HG03460 (cell line): Measurements from ENCODE around the gene ANKRD28.

ENCODE experiments used
- ATAC-seq: cut with Tn5 transposase; IDR thresholded peaks from one replicate; pipeline ENCODE4 v1.9.1; 2021; ENCODE audit not compliant: unreplicated experiment

ANKRD28 gene

DNA sequence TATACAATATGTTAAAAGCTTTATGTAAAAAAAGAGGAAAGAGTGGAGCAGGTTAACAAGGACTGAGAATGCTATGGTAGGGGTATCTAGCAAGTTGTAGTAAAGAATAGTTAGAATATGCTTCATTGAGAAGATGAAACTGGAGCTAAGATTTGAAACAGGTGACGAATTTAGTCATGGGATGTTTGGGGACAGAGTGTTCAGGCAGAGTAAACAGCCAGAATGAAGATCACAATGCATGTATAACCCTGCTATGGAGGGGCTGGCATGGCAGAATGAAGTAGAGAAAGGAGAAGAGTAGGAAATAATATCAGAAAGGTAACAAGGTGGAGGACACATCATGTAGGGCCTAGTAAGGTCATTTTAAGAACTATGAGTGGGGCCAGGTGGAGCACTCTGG, 124.2 kb downstream of the ANKRD28 start:
- ATAC-seq, result no peak

DNA sequence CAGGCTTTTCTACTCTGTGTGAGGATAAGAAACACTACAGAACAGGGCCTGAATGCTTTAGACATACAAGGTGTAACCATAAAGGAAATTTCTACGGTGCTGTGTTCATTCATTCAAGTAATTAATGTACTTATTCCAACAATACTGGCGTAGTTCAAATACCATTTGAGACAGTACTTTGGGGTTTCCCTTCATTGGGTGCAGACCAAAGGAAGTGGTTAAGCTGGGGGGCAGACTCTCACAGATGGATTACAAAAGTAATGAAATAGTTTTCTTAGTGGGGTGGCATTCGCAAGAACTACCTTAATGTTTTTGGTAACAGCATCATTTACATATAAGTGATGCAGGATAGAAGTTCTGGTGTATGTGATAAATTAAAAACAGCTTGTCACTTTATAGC, 130.3 kb downstream of the ANKRD28 start:
- ATAC-seq, result no peak

DNA sequence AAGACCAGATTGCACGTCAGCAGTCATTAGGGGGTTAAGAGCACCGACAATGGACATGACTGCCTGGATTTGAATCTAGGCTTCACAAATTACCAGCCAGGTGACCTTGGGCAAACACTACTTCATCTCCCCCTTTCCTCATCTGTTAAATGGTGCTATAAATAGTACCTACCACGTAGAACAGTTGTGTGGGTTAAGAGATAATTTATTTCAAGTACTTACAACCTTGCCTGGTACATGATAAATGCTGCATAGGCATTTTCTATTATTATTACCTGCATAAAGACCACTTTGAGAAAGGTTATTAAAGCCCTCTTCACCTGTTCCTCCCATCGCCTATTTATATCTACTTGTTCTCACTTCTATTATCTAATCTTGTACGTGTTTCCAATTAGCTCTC, 131.5 kb downstream of the ANKRD28 start:
- ATAC-seq, result no peak

DNA sequence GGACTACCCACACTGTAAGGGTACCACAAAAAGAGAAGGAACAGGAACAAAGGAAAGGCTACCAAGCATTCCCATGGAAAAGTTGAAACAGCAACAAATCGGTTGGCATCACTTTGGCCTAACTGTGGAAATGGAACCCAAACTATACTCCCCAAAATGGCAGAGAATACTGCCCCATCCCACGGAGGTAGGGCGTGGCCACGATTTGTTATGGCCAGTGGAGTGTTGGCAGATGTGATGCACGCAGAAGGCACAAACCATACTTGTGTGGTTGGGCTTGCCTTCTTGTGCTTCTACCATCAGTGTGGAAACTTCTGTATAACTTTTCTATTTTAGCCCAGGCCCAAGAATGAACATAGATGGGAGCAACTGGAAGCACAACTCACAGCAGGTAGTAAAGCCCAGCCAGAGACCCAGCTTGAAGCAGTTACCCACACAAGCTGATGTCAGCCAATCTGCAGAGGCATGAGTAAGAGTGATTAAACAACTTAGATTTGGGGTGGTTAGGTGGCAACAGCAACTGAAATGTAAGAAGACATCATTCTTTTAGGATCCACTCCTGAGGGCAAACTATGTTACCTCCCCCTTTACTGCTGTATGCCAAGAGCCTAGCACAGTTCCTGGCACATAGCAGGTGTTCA, 132.1 kb downstream of the ANKRD28 start:
- no peak for ATAC-seq

DNA sequence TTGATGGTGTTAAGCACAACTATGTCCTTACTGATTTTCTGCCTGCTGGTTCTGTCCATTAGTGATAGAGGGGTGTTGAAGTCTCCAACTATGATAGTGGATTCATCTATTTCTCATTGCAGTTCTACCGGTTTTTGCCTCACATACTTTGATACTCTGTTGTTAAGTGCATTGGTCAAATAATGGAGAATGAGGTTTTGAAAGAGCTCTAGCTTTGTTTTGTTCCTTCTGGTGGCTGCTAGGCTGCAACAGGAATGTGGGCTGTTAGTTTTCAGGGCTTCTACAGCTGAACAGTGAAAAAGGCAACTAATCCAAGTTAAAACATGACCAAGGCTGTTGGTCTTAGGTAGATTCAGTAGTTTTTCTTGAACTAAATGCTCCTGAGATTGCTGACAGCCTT, 133.6 kb downstream of the ANKRD28 start:
- ATAC-seq, result no peak

DNA sequence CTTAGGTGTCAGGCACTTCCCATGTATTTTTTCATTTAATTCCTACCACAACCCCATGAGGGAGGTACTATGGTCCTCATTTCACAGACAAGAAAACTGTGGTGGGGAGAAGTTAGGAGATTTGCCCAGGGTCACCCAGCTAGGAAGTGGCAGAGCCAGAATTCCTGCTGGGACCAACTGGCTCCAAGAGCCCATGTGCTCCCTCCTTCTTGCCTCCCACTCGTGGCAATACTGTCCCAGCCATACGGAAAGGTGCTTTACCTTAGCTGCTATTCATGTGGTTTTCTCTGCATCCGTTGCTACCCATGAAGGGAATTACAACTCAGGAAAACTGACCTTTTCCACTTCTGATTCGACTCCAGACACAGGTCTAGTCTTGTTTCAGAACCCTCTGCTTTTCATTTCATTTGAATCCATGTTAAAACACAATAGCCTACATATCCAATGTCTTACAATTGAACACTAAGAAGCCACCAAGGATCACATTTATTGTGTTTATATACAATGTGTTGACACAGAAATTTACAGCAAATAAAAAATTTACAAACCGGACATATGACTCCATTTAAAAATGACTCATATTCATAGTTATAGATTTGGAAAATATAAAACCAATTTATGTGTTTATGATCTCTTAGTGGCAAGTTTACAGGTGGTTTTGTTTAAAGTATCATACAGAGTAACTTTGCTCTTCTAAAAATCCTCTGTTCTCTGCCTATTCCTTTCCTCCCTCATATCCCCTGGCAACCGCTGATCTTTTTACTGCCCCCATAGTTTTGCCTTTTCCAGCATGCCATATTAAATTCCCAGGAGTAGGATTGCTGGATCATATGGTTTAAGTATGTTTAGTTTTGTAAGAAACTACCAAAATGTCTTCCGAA, 137.5 kb downstream of the ANKRD28 start:
- no peak for ATAC-seq

DNA sequence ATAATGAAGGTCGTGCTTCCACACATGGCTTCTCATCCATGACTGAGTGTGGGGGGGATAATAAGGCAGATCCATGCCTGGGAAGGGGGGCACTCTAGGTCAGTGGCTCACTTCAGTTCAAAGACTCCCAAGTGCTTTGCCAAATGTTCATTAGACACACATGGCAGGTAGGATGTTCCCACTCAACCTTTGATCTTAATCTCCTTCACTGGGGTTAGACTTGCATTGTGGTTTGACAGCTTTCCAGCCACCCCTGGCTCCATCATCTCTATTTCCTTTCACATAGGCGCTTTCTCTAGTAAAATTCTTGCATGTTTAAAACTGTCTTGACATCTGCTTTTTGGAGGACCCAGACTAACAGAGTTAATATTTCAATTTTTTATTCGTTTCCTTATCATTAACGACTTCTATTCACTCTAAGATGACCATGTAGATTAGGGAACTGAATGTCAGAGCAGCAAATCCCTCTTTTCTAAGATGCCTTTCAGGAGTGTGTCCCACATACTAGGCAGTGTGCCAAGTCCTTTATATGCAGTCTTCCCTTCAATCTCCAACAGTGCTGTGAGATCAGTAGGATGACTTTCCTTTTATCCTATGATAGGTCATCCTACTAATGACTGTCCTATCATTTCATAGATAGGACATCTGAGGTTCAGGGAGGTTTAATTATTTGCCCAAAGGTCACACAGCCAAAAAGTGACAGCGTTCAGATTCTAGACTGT, 138.4 kb downstream of the ANKRD28 start:
- ATAC-seq, result no peak

DNA sequence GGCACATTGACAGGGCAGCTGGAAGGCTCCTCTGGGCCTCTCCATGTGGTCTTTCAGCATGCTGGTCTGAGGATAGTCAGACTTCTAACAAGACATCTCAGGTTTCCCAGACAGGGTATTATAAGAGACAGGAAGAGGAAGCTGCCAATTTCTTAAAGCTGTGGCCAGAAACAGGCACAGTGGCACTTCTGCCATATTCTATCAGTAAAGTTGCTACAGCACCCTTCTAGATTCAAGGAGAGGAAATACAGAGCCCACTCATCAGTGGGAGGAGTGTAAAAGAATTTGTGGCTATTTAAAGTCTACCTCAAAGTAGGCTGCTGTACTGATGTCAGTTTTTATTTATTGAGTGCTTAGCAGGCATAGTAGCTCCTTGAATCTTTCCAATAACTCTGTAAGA, 140.8 kb downstream of the ANKRD28 start:
- ATAC-seq, result no peak

DNA sequence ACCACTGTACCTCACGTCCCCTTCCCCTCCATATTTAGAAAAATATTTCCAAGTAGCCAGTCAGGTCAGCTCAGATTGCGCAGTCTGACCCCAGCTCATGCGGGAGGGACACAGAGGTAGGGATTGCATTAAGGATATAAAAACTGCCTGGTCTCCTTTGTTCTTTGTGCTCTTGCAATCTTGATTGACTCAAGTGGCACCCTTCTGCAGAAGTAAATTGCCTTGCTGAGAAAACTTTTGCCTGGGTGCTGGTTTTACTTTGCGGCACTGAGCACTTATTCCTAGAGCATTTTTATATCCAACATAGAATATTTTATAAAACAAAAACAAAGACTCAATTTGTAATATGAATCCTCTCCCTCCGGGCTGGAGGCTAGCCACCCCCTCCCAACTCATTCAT, 141.4 kb downstream of the ANKRD28 start:
- ATAC-seq, result no peak

DNA sequence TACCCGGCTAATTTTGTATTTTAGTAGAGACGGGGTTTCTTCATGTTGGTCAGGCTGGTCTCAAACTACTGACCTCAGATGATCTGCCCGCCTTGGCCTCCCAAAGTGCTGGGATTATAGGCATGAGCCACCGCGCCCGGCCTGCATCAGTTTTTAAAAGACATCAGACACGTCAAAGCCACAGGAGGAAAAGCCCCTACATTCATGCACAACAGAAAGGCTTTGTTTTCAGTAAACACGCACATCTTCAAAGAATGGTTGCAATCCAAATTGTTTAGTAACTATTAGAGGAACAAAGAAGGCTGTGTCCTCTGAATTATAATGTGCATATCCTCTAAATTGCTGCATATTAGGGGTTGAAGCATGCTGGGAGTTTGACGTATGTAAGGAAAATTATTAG, 142.9 kb downstream of the ANKRD28 start:
- ATAC-seq, result no peak

DNA sequence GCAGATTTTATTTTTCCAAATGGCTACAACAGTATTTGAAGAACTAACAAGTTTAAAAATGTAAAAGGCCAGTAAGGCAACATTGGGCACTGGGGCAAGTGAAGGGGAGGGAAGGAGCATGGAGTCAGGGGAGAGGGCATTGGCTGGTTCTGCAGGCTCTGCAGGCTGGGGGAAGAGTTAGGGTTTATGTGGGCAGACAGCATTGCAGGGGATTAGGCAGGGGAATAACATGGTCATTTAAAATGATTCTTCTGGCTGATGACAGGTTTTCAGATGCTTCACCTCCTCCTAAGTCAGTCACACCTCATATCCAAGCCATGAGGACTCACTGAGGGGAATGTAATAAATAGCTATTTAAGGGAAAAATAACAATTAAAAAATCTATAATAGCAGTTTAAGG, 143.7 kb downstream of the ANKRD28 start:
- no peak for ATAC-seq

DNA sequence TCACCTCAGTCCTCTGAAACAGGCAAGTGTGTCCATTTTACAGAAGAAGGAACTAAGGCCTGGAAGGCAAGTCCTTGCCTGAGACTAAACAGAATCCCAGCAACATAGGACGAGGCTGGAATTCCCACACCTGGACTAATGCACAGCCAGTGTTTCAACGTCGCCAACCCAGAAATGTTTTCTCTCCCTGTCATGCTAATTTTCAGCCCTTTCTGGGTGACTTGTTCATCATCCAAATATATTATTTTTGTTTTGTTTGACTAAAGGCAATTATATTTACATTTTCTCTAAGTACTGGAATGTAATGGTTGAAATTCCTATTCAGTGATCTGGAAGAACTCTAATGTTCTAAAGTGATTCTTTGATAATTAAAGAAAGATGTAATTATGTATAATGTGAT, 144.5 kb downstream of the ANKRD28 start:
- ATAC-seq, result no peak

DNA sequence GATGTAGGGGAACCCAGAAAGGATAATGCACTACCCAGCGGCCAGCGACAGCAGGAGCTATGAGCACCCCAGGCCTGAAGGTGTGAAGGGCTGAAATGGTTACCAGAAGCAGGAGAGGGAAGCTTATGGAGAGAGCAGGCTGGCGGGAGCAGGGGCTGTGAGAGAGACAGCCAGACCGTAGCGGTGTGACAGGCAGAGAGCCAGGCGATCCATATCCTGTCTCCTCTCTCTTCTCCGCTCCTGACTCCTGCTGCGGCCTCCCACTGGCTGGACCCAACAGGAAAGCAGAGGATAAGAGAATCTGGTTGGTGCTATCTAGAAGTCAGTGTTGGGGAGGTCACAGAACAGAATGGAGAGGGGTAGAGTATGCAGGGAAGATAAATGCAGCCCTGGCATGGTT, 146.4 kb downstream of the ANKRD28 start:
- ATAC-seq, result no peak

DNA sequence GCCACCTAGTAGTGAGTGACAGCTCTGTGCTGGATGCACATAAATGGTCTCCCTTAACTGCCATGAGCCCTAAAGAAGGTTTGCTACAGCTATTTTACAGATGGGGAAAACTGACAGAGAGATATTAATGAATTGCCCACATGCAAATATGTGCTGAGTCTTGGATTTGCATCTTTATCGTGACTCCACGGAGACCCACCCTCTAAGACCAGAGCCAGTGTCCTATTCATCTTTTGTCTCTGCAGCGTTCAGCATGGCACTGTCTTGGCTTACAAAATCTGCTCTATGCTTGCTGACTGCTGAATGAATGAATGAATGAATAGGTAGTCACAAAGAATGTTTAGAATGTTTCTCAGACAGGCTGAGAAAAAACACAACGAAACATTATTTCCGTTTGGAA, 147.9 kb downstream of the ANKRD28 start:
- no peak for ATAC-seq

DNA sequence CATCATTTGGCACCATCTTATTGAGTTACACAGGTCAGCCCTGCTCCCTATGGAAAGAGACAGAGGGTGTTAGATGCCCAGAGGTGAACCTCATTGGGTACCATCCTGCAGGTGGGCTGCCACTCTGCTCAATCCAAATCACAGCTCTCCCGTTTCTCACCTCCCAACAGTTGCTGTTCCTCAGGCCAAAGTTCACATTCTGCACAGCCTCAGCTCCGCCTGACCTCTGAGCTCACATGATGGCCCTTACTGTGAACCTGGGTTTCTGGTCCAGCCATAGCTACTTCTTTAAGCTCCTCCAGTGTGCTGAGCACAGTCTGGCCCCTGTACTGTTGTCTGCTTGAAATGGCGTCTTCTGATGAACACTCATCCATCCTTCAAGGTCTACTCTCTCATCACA, 148.4 kb downstream of the ANKRD28 start:
- no peak for ATAC-seq

DNA sequence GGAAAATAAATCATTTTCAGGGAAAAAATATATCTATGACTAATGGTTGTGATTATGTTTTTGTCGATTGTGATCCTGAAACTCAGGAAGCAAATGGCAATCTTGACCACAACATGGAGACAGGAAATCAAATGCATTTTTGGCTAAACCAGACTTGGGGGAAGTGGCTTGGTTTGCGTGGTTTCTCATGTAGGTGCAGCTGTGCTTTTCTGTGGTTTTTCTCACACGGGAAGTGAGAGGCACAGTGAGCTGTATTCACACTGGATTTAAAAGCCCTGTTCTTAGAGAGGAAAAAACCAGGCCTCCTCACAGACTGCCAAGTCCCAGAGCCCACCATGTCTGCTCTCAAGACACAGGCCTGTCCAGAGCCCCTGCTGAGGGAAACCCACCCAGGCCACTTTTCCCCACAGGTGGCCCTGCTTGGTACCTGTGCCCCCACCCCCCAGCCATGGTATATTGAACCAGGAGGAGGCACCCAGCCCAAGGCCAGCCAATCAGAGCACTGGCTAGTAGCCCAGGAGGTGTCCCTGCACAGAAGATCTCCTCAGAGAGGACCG, 150.1 kb downstream of the ANKRD28 start:
- peak; percentile 95 for ATAC-seq

DNA sequence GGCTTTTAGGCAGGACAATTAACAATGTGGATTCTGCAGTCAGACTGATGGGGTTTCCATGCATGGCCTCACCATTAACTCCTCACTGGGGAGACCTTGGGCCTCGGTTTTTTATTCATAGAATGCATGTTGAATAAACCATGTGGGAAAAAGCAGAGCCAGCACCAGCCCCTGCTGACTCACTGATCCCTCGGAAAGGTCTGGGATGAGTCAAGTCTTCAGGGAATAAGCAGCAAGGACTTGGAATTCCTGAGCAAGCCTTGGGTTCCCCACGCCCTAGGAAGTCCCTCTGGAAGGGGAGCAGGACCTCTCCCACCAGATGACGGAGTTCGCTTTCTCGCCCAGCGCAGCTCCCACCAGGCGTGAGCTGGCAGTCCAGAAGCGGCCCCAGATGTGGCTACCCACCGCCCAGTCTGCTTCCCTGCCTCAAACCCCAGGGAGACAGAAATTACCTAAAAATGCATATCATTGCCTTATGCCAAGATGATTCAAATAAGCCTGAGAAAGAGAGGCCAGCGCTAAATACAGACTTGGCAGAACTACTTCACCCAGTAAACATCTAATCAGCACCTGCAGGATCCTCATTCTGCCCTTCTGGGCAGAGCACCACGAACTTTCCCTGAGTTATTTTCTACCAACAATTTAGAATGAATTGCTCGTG, 150.8 kb downstream of the ANKRD28 start:
- peak; percentile 13 for ATAC-seq

DNA sequence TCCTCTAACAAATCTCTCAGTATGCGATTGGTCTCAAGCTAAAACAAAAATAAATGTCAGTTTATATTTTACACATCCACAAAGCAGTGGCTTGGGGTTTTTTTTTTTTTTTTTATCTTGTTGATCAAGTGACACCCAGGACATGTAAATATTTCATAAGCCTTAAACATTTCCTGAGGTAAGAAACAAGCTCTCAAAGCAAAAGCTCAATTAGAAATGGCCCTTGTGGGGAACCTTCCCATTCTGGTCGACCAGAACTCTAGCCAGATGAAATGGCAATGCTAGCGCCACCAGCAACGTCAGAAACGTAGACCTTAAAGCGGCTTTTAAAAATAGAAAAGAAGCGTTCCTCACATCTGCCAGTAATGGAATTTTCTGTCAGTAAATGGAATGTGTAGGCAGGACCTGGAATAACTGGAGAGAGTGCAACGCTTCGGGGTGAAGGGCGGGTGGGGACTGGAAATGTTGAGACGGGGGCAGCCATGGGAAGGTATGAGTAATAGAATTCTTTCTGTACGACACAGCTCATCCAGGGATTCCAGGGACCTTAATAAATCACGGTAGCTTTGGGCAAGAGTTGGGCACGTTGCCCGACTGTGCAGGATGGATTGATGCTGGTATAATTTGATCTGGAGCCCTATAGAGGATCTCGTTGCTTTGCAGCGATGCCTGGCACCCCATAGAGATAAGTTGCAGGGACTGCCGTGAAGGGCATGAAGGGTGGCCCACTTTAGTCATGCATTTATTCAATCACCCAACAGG, 151.9 kb downstream of the ANKRD28 start:
- no peak for ATAC-seq

DNA sequence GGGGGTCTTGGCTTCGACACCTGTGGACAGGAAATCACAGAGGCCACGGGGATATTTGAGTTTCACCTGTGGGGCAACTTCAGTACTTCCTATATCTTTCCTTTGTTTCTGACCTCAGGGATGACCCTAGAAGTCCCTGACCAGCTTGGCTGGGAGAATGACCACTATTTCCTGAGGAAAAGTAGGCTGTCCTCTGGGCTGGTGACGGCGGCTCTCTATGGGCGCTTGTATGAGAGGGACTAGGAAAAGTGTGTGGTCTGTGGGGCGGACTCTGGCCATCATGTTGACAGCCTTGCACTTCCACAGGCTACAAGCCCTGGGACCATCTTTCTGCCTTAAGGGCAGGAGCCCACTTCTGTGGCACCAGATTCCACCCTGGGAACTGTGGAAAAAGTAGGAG, 152.5 kb downstream of the ANKRD28 start:
- no peak for ATAC-seq

DNA sequence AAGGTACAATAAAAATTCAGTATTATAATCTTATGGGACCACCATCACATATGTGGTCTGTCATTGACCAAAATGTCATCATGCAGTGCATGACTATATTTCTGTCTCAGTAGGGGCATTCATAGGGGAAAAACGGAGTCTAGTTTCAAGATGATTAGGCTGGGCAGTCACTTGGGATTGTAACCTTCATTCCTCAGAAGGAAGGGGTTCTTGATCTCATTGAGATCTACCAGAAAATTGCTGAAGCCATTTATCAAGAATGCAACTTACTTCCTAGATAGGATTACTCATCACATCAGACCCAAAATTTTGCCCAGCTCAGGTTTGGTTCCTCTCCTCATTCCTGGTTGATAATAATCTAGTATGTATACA, 158.9 kb downstream of the ANKRD28 start:
- no peak for ATAC-seq
